Endothelial cell (in vitro differentiated cells): Measurements from ENCODE around the gene CTSO. TPM values are rescaled to one million over a fixed set of nuclear protein-coding genes. Genes with fewer than 3 reads are reported as not detected.

Experiments used
- DNase-seq: peaks from one replicate; pipeline ENCODE4 v3.0.0; 2021; ENCODE audit warnings: low spot score
- H3K27ac Mint-ChIP-seq: one replicate; pipeline ENCODE4 v1.8.0; 2021; ENCODE audit warnings: mixed read lengths, inconsistent platforms; ENCODE audit not compliant: unreplicated experiment
- H3K27me3 Mint-ChIP-seq: one replicate; pipeline ENCODE4 v1.8.0; 2021; ENCODE audit warnings: mild to moderate bottlenecking, moderate library complexity, mixed read lengths, inconsistent platforms; ENCODE audit not compliant: unreplicated experiment
- H3K36me3 Mint-ChIP-seq: one replicate; pipeline ENCODE4 v1.8.0; 2021; ENCODE audit warnings: mild to moderate bottlenecking, low read depth, mixed read lengths, inconsistent platforms; ENCODE audit not compliant: unreplicated experiment
- H3K4me1 Mint-ChIP-seq: one replicate; pipeline ENCODE4 v1.8.0; 2021; ENCODE audit warnings: mild to moderate bottlenecking, mixed read lengths, inconsistent platforms; ENCODE audit not compliant: unreplicated experiment
- H3K4me3 Mint-ChIP-seq: one replicate; pipeline ENCODE4 v1.8.0; 2021; ENCODE audit warnings: mild to moderate bottlenecking, mixed read lengths, inconsistent platforms; ENCODE audit not compliant: unreplicated experiment
- H3K9me3 Mint-ChIP-seq: one replicate; pipeline ENCODE4 v1.8.0; 2021; ENCODE audit warnings: mixed read lengths, inconsistent platforms; ENCODE audit not compliant: unreplicated experiment
- total RNA-seq: library from RNA; stranded (reverse); fragmentation: NEBNext Ultra II Directional; extraction: Animal tissue kit (Norgen Biotek cat#: 25700); gene quantifications from one replicate; pipeline ENCODE4 v1.2.1, GENCODE V29; 2021; ENCODE audit not compliant: unreplicated experiment
- TF ChIP-seq, protein P1 (sequence below): fragments of 200-600 bp; sonication (generic); IDR thresholded peaks from one replicate; pipeline ENCODE4 v1.5.0; 2021; ENCODE audit warnings: antibody characterized with exemption; ENCODE audit not compliant: unreplicated experiment

The CTSO gene
- total RNA-seq, 1 donor from 2014 or later = 3.5 TPM

DNA sequence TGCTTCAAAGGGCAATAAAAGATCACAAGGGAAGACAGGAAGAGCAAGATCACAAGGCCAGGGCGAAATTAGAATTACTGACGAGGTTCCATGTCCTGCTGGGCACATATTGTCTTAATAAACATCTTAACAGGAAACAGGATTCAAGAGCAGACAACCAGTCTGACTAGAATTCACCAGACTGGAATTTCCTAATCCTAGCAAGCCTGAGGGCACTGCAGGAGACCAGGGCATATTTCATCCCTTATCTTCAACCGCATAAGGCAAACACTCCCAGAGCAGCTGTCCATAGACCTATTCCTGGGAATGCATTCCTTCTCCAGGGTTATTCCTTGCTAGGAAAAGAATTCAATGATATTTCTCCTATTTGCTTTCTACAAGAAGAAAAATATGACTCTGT lies 62.6 kb downstream of the CTSO start:
- TF ChIP-seq, protein P1, sequence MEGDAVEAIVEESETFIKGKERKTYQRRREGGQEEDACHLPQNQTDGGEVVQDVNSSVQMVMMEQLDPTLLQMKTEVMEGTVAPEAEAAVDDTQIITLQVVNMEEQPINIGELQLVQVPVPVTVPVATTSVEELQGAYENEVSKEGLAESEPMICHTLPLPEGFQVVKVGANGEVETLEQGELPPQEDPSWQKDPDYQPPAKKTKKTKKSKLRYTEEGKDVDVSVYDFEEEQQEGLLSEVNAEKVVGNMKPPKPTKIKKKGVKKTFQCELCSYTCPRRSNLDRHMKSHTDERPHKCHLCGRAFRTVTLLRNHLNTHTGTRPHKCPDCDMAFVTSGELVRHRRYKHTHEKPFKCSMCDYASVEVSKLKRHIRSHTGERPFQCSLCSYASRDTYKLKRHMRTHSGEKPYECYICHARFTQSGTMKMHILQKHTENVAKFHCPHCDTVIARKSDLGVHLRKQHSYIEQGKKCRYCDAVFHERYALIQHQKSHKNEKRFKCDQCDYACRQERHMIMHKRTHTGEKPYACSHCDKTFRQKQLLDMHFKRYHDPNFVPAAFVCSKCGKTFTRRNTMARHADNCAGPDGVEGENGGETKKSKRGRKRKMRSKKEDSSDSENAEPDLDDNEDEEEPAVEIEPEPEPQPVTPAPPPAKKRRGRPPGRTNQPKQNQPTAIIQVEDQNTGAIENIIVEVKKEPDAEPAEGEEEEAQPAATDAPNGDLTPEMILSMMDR = no peak
- no peaks in the 10 kb centered on the region for H3K4me1 Mint-ChIP-seq
- DNase-seq = no peak

GRCh38 chr4:155889946-155890345 lies 63.7 kb downstream of the CTSO start:
- H3K4me3 Mint-ChIP-seq = no peak overlapping the region
- peaks cover 3% of the 10 kb centered on the region for H3K9me3 Mint-ChIP-seq
- H3K4me1 Mint-ChIP-seq = no peaks in the 10 kb centered on the region
- no peak overlapping the region for H3K27ac Mint-ChIP-seq
- TF ChIP-seq, protein P1 = no peak
- peaks cover 3% of the 10 kb centered on the region for H3K27me3 Mint-ChIP-seq
- H3K36me3 Mint-ChIP-seq = peaks cover 3% of the 10 kb centered on the region
- DNase-seq = no peak

More for the DNA sequence above, 62.6 kb downstream of the CTSO start:
- peaks cover 3% of the 10 kb centered on the region for H3K9me3 Mint-ChIP-seq
- H3K4me3 Mint-ChIP-seq = no peak overlapping the region
- peaks cover 3% of the 10 kb centered on the region for H3K36me3 Mint-ChIP-seq
- no peak overlapping the region for H3K27ac Mint-ChIP-seq
- H3K27me3 Mint-ChIP-seq = peaks cover 3% of the 10 kb centered on the region

DNA sequence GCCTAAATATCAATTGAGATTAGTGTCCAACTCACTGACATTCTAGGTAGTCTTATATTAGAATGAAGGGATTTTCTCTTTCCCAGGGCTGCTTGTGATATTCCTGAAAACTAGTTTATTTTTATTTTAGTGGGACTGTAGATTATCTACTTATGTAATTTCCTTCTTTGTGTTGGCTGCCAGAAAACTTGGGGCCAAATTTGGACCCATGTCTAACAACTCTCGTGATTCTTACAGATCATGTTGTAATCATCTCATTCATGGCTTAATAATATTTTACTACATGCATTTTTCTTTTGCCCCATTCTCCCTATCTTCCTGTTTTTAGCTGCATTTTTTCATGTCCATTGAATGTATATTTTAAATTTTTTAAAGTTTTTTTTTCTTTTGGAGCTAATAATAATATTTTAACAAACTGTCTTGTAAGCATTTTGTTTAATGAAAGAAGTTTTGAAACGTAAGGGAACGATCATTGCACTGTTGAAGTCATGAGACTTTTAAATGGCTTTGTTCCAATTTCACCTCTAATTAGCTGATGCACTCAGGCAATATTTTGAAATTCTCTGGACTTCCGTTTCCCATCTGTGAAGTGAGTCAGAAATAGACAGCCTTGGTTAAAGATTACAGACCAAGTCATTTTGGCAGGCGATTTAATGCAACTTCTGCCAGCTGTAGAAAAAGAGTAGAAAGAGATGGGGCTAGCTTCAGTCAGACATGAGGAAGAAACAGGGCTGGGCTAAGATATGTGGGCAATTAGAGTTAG lies 64.5 kb downstream of the CTSO start:
- Mint-ChIP-seq H3K4me3 (no peak overlapping the region), H3K27me3 (peaks cover 3% of the 10 kb centered on the region), H3K36me3 (peaks cover 3% of the 10 kb centered on the region), H3K27ac (no peak overlapping the region), H3K9me3 (peaks cover 3% of the 10 kb centered on the region), H3K4me1 (no peaks in the 10 kb centered on the region)
- TF ChIP-seq, protein P1 = no peak
- no peak for DNase-seq

DNA sequence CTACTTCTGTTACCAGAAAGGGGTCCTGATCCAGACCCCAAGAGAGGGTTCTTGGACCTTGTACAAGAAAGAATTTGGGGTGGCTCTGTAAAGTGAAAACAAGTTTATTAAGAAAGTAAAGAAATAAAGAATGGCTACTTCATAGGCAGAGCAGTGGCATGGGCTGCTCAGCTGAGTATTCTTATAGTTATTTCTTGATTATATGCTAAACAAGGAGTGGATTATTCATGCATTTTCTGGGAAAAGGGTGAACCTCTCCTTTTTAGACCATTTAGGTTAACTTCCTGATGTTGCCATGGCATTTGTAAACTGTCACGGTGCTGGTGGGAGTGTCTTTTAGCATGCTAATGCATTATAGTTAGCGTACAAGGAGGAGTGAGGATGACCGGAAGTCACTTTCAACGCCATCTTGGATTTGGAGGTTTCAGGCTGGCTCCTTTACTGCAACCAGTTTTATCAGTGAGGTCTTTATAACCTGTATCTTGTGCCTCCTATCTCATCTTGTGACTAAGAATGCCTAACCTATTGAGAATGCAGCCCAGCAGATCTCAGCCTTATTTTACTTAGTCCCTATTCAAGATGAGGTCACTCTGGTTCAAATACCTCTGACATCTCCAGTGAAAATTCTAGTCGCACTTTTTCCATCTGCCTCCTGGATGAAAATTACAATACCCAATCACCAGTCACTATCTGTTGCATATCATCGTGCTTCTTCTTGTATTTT lies 65.7 kb downstream of the CTSO start:
- H3K9me3 Mint-ChIP-seq = peaks cover 3% of the 10 kb centered on the region
- TF ChIP-seq, protein P1 = no peak
- no peaks in the 10 kb centered on the region for H3K4me1 Mint-ChIP-seq

DNA sequence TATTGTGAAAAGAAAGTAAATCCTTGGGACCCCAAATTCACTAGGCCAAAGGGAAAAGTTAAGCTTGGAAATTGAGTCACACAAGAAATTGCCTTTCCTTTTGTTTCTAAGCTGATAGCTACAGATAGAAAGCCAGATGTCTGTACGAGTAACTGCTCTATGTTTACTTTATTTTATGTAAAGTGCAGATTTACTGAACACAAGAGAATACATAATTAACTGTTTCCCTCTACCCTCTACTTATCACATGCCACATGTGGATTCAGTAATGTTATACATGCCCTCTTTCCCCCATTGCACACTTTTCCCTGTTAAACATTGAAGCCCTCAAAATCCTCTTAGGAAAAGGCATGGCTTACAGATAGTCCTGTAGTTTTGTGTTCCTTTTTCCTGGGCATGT lies 66.6 kb downstream of the CTSO start:
- Mint-ChIP-seq H3K27ac (no peak overlapping the region), H3K4me3 (no peak overlapping the region), H3K27me3 (no peaks in the 10 kb centered on the region), H3K9me3 (peaks cover 3% of the 10 kb centered on the region), H3K36me3 (peaks cover 3% of the 10 kb centered on the region), H3K4me1 (no peaks in the 10 kb centered on the region)
- TF ChIP-seq, protein P1 = no peak
- no peak for DNase-seq

More for the DNA sequence above, 65.7 kb downstream of the CTSO start:
- no peak overlapping the region for H3K4me3 Mint-ChIP-seq
- H3K27ac Mint-ChIP-seq = no peak overlapping the region
- H3K27me3 Mint-ChIP-seq = peaks cover 3% of the 10 kb centered on the region
- peaks cover 3% of the 10 kb centered on the region for H3K36me3 Mint-ChIP-seq
- no peak for DNase-seq
